AML-193 (cell line): ENCODE measurements around the gene MET.

Experiments used
- DNase-seq, 2 experiments: peaks; one replicate each; lab custom pipeline; 2025; lab: John Stamatoyannopoulos, UW

Gene MET

GRCh38 chr7:116665332-116665996, 6.5 kb upstream of the MET start:
- DNase-seq = no peak

- no peak for DNase-seq
Measured at GRCh38 chr7:116669769-116670168, 2.2 kb upstream of the MET start.

- no peak for DNase-seq
Measured at GRCh38 chr7:116670409-116671015, 1.5 kb upstream of the MET start.

GRCh38 chr7:116671111-116671510, 885 bp upstream of the MET start:
- no peak for DNase-seq

GRCh38 chr7:116672596-116673456, 830 bp downstream of the MET start:
- no peak for DNase-seq

- no peak for DNase-seq
Measured at GRCh38 chr7:116673457-116673865, 1.5 kb downstream of the MET start.

- no peak for DNase-seq
Measured at GRCh38 chr7:116674508-116675173, 2.6 kb downstream of the MET start.

GRCh38 chr7:116675812-116676355, 3.9 kb downstream of the MET start:
- no peak for DNase-seq

GRCh38 chr7:116678780-116679179, 6.8 kb downstream of the MET start:
- no peak for DNase-seq

- no peak for DNase-seq
Measured at GRCh38 chr7:116679500-116679899, 7.5 kb downstream of the MET start.

- DNase-seq = no peak
Measured at GRCh38 chr7:116683786-116684185, 11.8 kb downstream of the MET start.

GRCh38 chr7:116686033-116686432, 14.0 kb downstream of the MET start:
- DNase-seq = no peak

- DNase-seq = no peak
Measured at GRCh38 chr7:116686812-116687419, 14.9 kb downstream of the MET start.

GRCh38 chr7:116687801-116688201, 15.8 kb downstream of the MET start:
- no peak for DNase-seq

GRCh38 chr7:116689790-116690259, 17.8 kb downstream of the MET start:
- DNase-seq = no peak

- no peak for DNase-seq
Measured at GRCh38 chr7:116691664-116692063, 19.7 kb downstream of the MET start.

GRCh38 chr7:116692401-116693308, 20.7 kb downstream of the MET start:
- DNase-seq = no peak

GRCh38 chr7:116696707-116697106, 24.7 kb downstream of the MET start:
- no peak for DNase-seq

GRCh38 chr7:116697152-116697551, 25.2 kb downstream of the MET start:
- DNase-seq = no peak

GRCh38 chr7:116697761-116698160, 25.8 kb downstream of the MET start:
- no peak for DNase-seq

- no peak for DNase-seq
Measured at GRCh38 chr7:116698396-116698795, 26.4 kb downstream of the MET start.
